Activated naive CD8-positive, alpha-beta T cell treated with anti-CD3 and anti-CD28 coated beads, Interleukin-2, amount 10 ng/mL, durations not matched to agents 7 days and 5 days (primary cell): ENCODE data around the gene ROGDI. TPM values are rescaled to one million over a fixed set of nuclear protein-coding genes. Genes with fewer than 3 reads are reported as not detected.

ENCODE experiments used
- ATAC-seq: fragments of 150-1000 bp; cut with Tn5 transposase; one replicate; pipeline ENCODE4 v1.10.0; 2021; ENCODE audit warnings: low read depth, moderate library complexity
- POLR2A ChIA-PET: fragments of 350-600 bp; sonication (Branson Sonifier 250); formaldehyde crosslinking; loops from one replicate; lab custom pipeline; 2021; ENCODE audit warnings: antibody characterized with exemption; lab: Charles Lee
- DNase-seq: peaks from one replicate; pipeline ENCODE4 v3.0.0; 2021
- H3K27ac Mint-ChIP-seq: one replicate; pipeline ENCODE4 v1.8.0; 2022; ENCODE audit warnings: mild to moderate bottlenecking, mixed read lengths
- H3K27me3 Mint-ChIP-seq: one replicate; pipeline ENCODE4 v1.8.0; 2022; ENCODE audit warnings: mild to moderate bottlenecking, moderate library complexity, mixed read lengths
- H3K36me3 Mint-ChIP-seq: one replicate; pipeline ENCODE4 v1.8.0; 2021; ENCODE audit warnings: mild to moderate bottlenecking, mixed read lengths
- H3K4me1 Mint-ChIP-seq: one replicate; pipeline ENCODE4 v1.8.0; 2021; ENCODE audit warnings: mixed read lengths
- H3K4me3 Mint-ChIP-seq: one replicate; pipeline ENCODE4 v1.8.0; 2022; ENCODE audit warnings: mild to moderate bottlenecking, moderate library complexity, mixed read lengths
- H3K9me3 Mint-ChIP-seq: one replicate; pipeline ENCODE4 v1.8.0; 2021; ENCODE audit warnings: mixed read lengths
- total RNA-seq, 2 experiments: library from RNA; stranded (reverse); gene quantifications; one replicate each; pipeline ENCODE4 v1.2.3, GENCODE V29; 2021

The ROGDI gene
- total RNA-seq, 2 experiments from 2014 or later, result 9.5 to 10.3 TPM

DNA sequence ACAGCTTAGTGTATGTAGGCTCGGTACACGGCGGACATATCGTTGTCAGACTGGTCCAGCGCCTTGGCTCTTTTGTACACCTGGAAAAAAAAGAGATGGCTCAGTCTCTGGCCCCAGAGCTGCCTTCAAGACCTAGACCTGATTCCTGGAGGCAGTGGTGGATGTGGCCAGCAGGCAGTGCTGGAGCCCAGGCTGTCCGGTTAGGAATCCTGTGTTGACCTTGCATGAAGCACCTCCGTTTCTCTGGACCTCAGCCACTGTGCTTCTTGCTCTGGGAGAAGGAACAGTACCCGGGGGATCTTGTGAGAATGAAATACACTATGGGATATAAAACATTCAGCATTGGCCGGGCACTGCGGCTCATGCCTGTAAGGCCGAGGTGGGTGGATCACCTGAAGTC is 2.8 kb upstream of the ROGDI start:
- ATAC-seq (no peak), DNase-seq (no peak)
- Mint-ChIP-seq H3K36me3 (peaks cover 19% of the 10 kb centered on the region), H3K27ac (no peak overlapping the region), H3K9me3 (no peaks in the 10 kb centered on the region), H3K4me3 (no peak overlapping the region), H3K27me3 (no peaks in the 10 kb centered on the region), H3K4me1 (peaks cover 12% of the 10 kb centered on the region)
- POLR2A ChIA-PET, result interaction anchor here (1.6 kb wide), 1 partner anchor 36 kb away, joined by 3 read pairs; no protein-coding TSS in a partner anchor

DNA sequence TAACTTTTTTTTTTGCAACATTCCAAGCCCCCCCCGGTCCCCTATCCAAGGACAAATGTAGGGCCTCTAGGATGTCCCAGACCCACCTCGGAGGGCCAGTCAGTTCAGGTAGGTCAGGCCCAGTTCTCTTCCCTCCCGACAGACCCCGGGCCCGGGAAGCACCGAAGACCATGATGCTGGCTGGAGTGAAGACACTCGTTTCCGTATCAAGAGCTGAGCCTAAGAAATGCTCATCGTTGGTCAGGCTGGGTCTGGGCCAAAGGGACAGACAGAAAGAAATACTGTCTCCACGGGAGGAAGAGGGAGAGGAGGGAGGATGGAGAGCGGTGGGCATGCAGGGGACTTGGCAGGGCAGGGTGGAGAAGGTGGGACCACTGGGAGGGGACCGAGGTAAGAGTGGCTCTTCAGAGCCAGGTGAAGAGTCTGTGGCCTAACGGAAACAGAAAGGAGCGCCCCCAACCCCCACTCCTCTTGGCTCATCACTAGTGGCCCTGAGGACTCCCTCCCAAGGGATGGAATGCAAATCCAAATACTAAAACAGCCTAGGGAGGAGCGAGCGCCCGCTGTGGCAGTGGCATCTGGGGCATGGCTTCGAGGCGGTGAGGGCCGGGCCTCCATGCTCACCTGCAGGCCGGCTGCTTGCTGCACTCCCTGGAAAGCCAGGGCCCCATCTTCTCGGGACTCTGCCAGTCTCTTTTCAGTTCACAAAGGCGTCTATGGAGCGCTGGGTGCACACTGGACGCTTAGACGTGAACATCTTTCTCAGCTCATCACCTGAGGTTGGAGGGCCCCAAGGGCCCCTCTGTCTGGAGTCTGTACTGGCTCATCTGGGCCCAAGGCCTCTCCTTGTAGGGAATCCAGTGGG is 1.7 kb upstream of the ROGDI start:
- no peak overlapping the region for H3K27ac Mint-ChIP-seq
- H3K36me3 Mint-ChIP-seq, result peaks cover 19% of the 10 kb centered on the region
- H3K4me3 Mint-ChIP-seq, result peak overlapping the region; percentile 53
- no peaks in the 10 kb centered on the region for H3K27me3 Mint-ChIP-seq
- no peaks in the 10 kb centered on the region for H3K9me3 Mint-ChIP-seq
- peaks cover 12% of the 10 kb centered on the region for H3K4me1 Mint-ChIP-seq
- ATAC-seq (no peak), DNase-seq (no peak)
- POLR2A ChIA-PET, result interaction anchor here (1.6 to 2.9 kb wide), 2 partner anchors 35 kb away, joined by 3 to 16 read pairs; no protein-coding TSS in a partner anchor

DNA sequence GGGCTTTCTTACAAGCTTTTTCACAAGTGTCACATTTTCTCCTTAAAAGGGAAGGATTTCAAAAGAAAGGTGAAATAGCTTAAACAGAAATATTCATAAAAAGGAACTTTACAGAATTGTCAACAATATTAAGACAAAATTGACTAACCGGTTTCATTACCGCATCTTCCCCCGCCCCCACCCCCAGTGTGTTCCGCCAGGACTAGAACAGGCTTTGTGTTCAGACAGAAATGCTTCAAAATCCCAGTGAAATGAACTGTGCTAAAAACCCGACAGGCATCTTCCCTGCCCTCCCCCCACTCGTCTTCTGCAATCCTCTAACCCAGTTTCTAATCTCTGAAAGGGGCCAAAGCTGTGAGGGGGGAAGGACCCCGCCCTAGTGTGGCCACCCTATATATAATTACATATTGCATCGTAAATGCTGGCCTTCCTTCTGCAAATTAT is 990 bp upstream of the ROGDI start:
- H3K4me1 Mint-ChIP-seq, result peaks cover 12% of the 10 kb centered on the region
- DNase-seq (no peak), ATAC-seq (no peak)
- no peaks in the 10 kb centered on the region for H3K9me3 Mint-ChIP-seq
- no peaks in the 10 kb centered on the region for H3K27me3 Mint-ChIP-seq
- peak overlapping the region; percentile 89 for H3K4me3 Mint-ChIP-seq
- peaks cover 17% of the 10 kb centered on the region for H3K36me3 Mint-ChIP-seq
- POLR2A ChIA-PET, result interaction anchor here (0.6 to 2.9 kb wide), 6 partner anchors 35 to 232 kb away, joined by 3 to 16 read pairs (median 4); partner anchors contain the start of genes ANKS3, DNAAF8, GLYR1 and NUDT16L1
- H3K27ac Mint-ChIP-seq, result no peak overlapping the region

DNA sequence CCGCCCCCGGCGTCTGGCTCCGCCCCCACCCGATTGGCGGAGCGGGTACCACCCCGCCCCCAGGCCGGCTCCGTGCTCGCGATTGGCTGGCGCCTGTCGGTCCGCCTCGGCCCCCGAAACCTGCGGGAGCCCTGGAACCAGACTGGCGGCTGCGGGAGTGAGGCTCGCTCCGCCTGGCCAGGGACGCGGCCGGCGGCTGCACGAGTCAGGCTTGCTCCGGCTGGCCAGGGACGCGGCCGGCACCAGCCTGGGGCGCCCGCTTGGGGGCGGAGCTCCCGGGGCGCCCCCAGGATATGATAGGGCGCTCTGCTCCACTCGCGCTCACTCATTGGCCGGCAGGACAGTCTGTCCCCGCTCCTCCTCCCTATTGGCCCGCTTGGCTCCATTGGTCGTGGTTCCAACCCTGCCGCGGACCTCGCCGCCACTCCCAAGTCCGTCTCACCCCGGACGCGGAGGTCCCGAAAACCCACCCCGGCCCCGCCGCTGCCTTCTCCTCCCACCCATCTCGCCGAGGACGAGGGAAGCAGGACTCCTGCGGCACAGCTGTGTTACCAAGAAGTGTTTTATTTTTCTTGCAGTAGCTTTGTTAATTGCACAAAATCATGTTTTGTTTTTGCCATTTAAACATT is 340 bp upstream of the ROGDI start:
- peak overlapping the region; percentile 30 for H3K27ac Mint-ChIP-seq
- H3K27me3 Mint-ChIP-seq, result no peaks in the 10 kb centered on the region
- ATAC-seq (peak; percentile 92), DNase-seq (peak; percentile 98)
- peaks cover 17% of the 10 kb centered on the region for H3K36me3 Mint-ChIP-seq
- POLR2A ChIA-PET, result interaction anchor here (0.6 to 2.9 kb wide), 9 partner anchors 10 to 232 kb away, joined by 3 to 16 read pairs (median 4); partner anchors contain the start of genes ANKS3, DNAAF8, GLYR1 and NUDT16L1
- peak overlapping the region; percentile 89 for H3K4me3 Mint-ChIP-seq
- H3K9me3 Mint-ChIP-seq, result no peaks in the 10 kb centered on the region
- H3K4me1 Mint-ChIP-seq, result peaks cover 12% of the 10 kb centered on the region

DNA sequence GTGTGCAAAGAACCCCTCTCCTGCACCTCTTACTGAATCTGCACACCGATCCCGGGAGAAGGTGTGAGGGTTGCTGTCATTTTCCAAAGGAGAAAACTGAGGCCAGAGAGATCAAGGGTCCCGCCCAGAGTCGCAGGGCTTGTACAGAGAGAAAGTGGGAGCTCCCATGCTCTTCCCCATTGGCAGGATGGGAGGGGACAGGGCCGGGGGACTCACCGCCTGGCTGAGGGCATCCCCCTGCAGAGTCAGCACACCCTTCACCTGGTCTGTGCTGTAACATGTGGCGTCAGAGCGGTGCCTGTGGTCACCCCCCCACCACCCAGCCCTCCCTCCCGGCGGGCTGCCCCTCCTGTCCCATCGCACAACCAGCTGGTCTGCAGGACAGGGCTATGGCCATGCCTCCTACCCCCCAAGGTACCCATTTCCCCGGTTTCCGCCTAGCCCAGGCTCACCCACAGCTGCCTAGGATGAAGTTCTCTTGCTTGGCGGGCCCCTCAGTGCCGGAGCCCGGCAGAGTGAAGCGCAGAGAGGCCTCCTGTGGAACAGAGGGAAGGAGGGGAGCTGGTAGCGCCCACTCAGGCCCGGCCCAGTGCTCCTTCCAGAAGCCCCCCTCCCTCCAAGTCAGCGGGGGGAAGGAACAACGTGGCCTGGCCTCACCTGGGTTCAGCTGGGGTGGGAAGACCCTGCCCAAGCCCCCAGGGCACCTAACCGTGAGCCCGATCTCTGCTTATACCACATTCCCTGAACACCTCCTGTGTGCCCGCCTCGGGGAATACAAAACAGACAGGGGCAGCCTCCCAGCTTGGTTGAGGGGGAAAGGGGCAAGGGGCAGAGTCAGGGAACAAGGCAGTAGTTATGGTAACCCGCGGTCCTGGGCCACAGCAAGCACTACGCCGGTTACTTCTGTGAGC is 1.1 kb downstream of the ROGDI start:
- Mint-ChIP-seq H3K9me3 (no peaks in the 10 kb centered on the region), H3K27ac (peak overlapping the region; percentile 76), H3K36me3 (peaks cover 9% of the 10 kb centered on the region), H3K4me1 (peaks cover 12% of the 10 kb centered on the region), H3K27me3 (no peaks in the 10 kb centered on the region), H3K4me3 (peak overlapping the region; percentile 86)
- POLR2A ChIA-PET, result interaction anchor here (1.2 to 2.9 kb wide), 3 partner anchors 8 to 67 kb away, joined by 3 to 16 read pairs (median 12); partner anchors contain the start of genes ANKS3 and DNAAF8
- no peak for ATAC-seq
- DNase-seq, result no peak

DNA sequence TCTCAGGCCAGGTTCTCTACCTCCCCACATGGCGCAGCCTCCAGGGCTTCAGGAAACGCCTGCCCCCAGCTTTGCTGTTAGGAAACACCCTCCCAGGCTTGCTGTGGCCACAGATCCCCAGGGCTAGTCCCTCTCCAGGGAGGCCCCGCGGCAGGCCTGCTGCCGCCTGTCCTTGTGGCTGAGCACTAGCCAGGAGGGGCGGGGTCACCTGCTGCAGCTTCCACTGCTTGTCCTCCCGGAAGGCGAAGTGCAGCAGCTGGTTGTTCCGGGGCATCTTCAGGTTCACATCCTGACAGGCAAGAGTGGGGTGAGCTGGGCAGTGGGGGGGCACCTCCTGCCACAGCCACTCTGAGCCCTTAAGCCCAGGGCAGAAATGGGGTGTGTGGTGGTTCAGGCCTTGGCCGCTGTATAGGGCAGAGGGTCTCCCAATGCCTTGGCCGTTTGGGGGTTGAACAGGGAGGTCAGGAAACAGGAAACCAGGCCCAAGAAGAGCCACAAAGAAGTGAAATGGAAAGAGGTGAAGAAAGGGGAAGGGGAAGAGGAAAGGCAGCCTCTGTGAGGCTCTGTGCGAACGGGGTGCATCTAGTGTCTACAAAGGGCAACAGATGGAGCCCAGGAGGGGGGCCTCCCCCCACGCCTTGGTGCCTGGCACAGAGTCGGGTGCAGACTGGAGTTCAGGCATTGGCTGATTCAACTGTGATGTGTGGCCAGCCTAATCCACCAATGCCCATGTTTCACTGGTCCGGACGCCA is 2.0 kb downstream of the ROGDI start:
- Mint-ChIP-seq H3K36me3 (peaks cover 6% of the 10 kb centered on the region), H3K4me3 (peak overlapping the region; percentile 66), H3K4me1 (peaks cover 12% of the 10 kb centered on the region), H3K27me3 (no peaks in the 10 kb centered on the region), H3K27ac (peak overlapping the region; percentile 18), H3K9me3 (no peaks in the 10 kb centered on the region)
- POLR2A ChIA-PET, result no interaction called here
- ATAC-seq, result no peak
- DNase-seq, result no peak

DNA sequence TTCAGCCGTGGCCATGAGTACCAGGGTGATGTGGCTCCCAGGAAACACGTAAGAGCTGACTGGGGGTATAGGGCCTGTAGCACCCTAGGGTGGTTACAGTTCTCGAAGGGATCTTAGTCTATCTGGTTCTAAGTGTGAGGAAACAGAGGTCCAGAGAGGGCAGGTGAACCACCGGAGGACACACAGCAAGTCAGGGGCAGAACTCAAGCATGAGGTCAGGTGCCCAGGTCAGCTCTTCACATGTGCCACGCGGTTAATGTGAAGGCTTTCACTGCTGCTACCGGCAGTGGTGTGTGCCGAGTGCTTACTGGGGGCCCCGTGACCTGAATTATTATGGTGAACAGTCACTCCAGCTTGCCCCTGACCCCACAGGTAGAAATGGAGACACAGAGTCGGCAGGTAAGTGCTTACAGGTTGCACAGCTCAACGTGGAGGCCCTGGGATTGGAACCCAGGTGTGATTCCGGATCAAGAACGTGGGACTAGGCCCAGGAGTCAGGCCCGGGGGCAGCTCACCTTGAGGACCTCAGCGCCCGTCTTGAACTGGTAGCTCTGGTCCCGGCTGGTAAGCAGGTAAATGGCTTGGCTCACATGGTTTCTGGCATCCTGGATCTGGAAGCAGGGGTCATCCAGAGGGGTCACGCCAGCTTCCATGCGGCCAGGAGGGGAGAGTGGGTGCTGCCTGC is 3.1 kb downstream of the ROGDI start:
- POLR2A ChIA-PET, result no interaction called here
- H3K4me3 Mint-ChIP-seq, result no peak overlapping the region

DNA sequence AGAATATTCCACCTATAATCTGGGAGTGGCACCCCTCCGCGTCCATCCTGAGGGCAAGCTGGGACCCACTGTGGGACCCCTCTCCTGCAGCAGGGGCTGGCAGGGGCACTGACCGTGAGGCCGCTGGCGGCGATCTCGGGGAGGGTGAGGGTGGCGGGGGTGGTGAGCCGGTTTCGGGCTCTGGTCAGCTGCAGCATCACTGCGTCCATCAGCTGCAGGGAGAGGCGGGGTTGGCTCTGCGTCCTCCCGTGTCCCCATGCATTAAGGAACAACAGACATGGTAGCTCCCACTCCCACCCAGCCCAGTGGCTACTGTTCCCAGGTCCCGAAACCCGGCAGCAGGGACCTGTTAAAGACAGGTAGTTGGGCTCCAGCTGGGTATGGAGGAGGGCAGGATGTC is 4.0 kb downstream of the ROGDI start:
- Mint-ChIP-seq H3K27me3 (no peaks in the 10 kb centered on the region), H3K27ac (no peak overlapping the region), H3K36me3 (no peaks in the 10 kb centered on the region), H3K4me1 (peaks cover 9% of the 10 kb centered on the region), H3K9me3 (no peaks in the 10 kb centered on the region), H3K4me3 (no peak overlapping the region)
- POLR2A ChIA-PET, result no interaction called here
- no peak for ATAC-seq
- no peak for DNase-seq

More for the DNA sequence above, 3.1 kb downstream of the ROGDI start:
- peaks cover 12% of the 10 kb centered on the region for H3K4me1 Mint-ChIP-seq
- ATAC-seq, result no peak
- H3K9me3 Mint-ChIP-seq, result no peaks in the 10 kb centered on the region
- DNase-seq, result no peak
- H3K27me3 Mint-ChIP-seq, result no peaks in the 10 kb centered on the region
- peak overlapping the region; percentile 42 for H3K27ac Mint-ChIP-seq
- H3K36me3 Mint-ChIP-seq, result no peaks in the 10 kb centered on the region

DNA sequence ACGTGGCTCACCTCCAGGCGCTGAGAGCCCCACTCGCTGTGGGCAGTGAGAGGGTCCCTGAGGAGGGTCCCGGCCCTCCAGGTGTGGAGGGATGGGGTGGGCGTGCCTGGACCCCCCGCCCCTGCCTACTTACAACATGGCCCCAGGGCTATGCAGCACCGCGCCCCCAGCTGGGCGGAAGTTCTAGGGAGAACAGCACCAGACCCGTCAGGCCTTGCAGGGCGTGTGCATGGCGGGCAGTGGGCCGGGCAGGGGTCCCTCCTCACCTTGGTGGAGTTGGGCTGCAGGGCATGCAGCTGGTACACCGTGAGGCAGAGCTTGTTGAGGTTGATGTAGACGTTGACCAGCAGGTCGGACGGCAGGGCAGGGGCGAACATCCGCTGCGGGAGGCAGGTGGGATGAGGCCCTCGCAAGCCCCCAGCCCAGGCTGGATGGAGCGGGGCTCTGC is 4.6 kb downstream of the ROGDI start:
- no peak overlapping the region for H3K4me3 Mint-ChIP-seq
- ATAC-seq (no peak), DNase-seq (no peak)
- H3K4me1 Mint-ChIP-seq, result peaks cover 5% of the 10 kb centered on the region
- H3K27ac Mint-ChIP-seq, result no peak overlapping the region
- no peaks in the 10 kb centered on the region for H3K36me3 Mint-ChIP-seq
- no peaks in the 10 kb centered on the region for H3K27me3 Mint-ChIP-seq
- H3K9me3 Mint-ChIP-seq, result no peaks in the 10 kb centered on the region
- POLR2A ChIA-PET, result no interaction called here

DNA sequence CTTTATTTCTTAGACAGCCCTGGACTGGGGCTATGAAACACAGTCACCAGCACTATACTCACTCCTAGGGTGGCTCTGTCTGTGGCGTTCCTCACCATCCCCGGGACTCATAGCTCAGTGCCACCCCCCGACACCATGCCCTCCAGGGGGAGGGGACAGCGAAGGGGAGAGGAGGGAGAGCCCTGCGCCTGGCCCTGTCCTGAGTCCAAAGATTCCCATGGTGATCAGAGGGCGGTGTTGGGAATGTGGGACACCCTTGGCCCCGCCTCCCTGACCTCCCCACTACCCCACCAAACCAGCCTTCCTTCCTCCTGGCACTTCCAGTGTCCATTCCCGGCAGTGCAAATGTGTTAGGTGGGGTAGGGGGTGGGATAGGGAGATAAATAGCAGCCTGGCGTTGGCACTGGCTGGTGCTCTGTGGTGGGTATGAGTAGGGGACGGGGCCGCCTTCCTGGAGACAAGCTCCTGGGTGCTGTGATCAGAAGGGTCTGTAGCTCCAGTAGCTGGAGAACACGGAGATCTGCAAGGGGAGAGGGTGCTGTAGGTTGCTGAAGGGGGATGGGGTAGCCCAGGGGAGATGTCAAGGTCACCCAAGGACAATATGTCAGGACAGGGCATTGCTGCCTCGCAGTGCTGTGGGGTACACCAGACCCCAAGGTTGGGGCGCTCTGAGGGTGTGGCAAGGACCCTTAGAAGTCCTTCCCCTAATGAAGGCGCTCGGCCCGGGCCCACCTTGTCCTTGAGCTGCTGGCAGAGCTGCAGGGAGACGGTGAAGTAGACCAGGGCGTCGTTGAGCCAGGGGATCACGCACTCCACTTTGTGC is 5.2 kb downstream of the ROGDI start:
- Mint-ChIP-seq H3K4me1 (peaks cover 5% of the 10 kb centered on the region), H3K4me3 (no peak overlapping the region), H3K36me3 (no peaks in the 10 kb centered on the region), H3K27me3 (no peaks in the 10 kb centered on the region), H3K27ac (no peak overlapping the region), H3K9me3 (no peaks in the 10 kb centered on the region)
- no peak for ATAC-seq
- POLR2A ChIA-PET, result interaction anchor here (0.8 kb wide), 1 partner anchor 12 kb away, joined by 4 read pairs; no protein-coding TSS in a partner anchor
- no peak for DNase-seq
